Suprapubic skin (tissue), 4 donors: ENCODE measurements around the gene ING2. TPM values are rescaled to one million over a fixed set of nuclear protein-coding genes. Genes with fewer than 3 reads are reported as not detected.
"Not testable (repeated sequence)": the region's sequence is repeated elsewhere in the genome, so short reads cannot be mapped to it uniquely, and the experiment has no call there.

Source experiments
- DNase-seq, 2 donors: peaks; one replicate each; pipeline ENCODE4 v3.0.0-alpha.2; 2019; ENCODE audit warnings: low spot score in 2 of 2
- H3K27ac ChIP-seq: fragments of 200-600 bp; sonication (generic); one replicate; pipeline ENCODE4 v1.5.1; 2019
- H3K27me3 ChIP-seq: fragments of 200-600 bp; sonication (generic); one replicate; pipeline ENCODE4 v1.5.1; 2019
- H3K36me3 ChIP-seq: fragments of 200-600 bp; sonication (generic); one replicate; pipeline ENCODE4 v1.5.1; 2019
- H3K4me1 ChIP-seq: fragments of 200-600 bp; sonication (generic); one replicate; pipeline ENCODE4 v1.5.1; 2019
- H3K4me3 ChIP-seq: fragments of 200-600 bp; sonication (generic); one replicate; pipeline ENCODE4 v1.5.1; 2019; ENCODE audit warnings: mild to moderate bottlenecking
- H3K9me3 ChIP-seq: fragments of 200-600 bp; sonication (generic); one replicate; pipeline ENCODE4 v1.5.1; 2019
- EP300 ChIP-seq: sonication (generic); formaldehyde crosslinking; IDR thresholded peaks from one replicate; pipeline ENCODE4 v1.6.1; 2017; ENCODE audit warnings: antibody characterized with exemption
- POLR2A ChIP-seq, 2 donors: fragments of 450-650 bp; IDR thresholded peaks; one replicate each; pipeline ENCODE4 v1.6.1; 2017; ENCODE audit warnings: antibody characterized with exemption in 2 of 2, mild to moderate bottlenecking in 2 of 2, moderate library complexity in 2 of 2
- POLR2AphosphoS5 ChIP-seq, 3 donors: sonication (generic); formaldehyde crosslinking; IDR thresholded peaks; one replicate each; pipeline ENCODE4 v1.6.1; 2017; ENCODE audit warnings: antibody characterized with exemption in 3 of 3
- WGBS: methylation state at CpG from one replicate; pipeline ENCODE4 v1.1.5; 2018; 5-methylcytosine and 5-hydroxymethylcytosine counted together
- total RNA-seq, 4 donors: library from RNA; depleted of rRNA; stranded (reverse); fragments of >200 nt; gene quantifications; one replicate each; pipeline ENCODE4 v1.1.0, GENCODE V29; 2016
- TF ChIP-seq, protein P1 (sequence below), 2 donors: fragments of 200-600 bp in 1 of 2; fragments of 450-650 bp in 1 of 2; sonication (generic) in 1 of 2; IDR thresholded peaks; one replicate each; pipeline ENCODE4 v1.5.1; 2016 to 2019; ENCODE audit warnings: antibody characterized with exemption in 2 of 2, mild to moderate bottlenecking in 1 of 2, moderate library complexity in 1 of 2

The ING2 gene
- total RNA-seq, 4 donors from 2014 or later, result 9.9 to 21.2 (median 18.8) TPM

DNA sequence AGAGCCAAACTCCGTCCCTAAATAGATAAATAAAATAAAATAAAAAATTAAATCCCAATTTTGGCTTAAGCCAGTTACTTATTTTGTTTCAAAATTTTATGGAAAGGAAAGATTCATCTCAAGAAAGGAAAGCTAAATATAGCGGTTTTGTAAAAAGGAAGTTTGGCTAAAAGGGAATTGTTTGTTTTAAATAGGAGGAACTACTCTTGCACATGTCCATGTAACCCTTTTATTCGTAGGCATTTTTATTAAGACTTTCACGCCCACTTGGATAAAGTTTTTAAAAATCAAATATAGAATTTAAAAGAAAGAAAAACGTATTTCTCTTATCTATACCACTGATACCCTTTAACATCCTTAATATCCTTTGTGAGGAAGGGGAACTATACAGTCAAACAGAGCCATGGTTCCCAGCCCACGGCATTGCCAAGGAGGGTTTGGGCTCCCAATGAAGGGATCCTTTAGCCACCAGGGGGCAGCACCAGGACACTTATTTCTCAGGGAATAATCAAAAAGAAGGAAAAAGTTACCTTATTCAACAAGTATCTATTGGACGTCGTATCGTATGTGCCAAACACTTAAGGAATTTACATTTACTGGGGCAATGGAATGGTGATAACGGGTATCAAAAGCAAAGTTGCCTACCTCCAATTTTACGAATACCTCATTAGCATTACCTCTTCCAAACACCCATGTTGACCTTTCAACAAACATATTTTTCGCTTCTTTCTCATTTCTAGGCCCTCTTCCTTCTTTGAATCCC, 32.7 kb upstream of the ING2 start:
- 32% methylated on average over 12 of the region's 12 CpGs for WGBS
- H3K27me3 ChIP-seq, result no peaks in the 10 kb centered on the region
- TF ChIP-seq, protein P1, sequence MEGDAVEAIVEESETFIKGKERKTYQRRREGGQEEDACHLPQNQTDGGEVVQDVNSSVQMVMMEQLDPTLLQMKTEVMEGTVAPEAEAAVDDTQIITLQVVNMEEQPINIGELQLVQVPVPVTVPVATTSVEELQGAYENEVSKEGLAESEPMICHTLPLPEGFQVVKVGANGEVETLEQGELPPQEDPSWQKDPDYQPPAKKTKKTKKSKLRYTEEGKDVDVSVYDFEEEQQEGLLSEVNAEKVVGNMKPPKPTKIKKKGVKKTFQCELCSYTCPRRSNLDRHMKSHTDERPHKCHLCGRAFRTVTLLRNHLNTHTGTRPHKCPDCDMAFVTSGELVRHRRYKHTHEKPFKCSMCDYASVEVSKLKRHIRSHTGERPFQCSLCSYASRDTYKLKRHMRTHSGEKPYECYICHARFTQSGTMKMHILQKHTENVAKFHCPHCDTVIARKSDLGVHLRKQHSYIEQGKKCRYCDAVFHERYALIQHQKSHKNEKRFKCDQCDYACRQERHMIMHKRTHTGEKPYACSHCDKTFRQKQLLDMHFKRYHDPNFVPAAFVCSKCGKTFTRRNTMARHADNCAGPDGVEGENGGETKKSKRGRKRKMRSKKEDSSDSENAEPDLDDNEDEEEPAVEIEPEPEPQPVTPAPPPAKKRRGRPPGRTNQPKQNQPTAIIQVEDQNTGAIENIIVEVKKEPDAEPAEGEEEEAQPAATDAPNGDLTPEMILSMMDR (IDR thresholded peaks at IDR 0.05), result peak; percentile 72 to 75
- TF ChIP-seq POLR2A (IDR thresholded peaks at IDR 0.05), result no peak
- TF ChIP-seq POLR2AphosphoS5 (IDR thresholded peaks at IDR 0.05), result no peak
- TF ChIP-seq EP300, result no peak
- H3K4me3 ChIP-seq, result no peak overlapping the region
- DNase-seq, result peak; percentile 92 to 94
- no peaks in the 10 kb centered on the region for H3K36me3 ChIP-seq
- H3K4me1 ChIP-seq, result peaks cover 10% of the 10 kb centered on the region
- no peak overlapping the region for H3K27ac ChIP-seq
- H3K9me3 ChIP-seq, result no peaks in the 10 kb centered on the region

GRCh38 chr4:183478123-183478522, 26.7 kb upstream of the ING2 start:
- no peak overlapping the region for H3K27ac ChIP-seq
- H3K9me3 ChIP-seq, result no peaks in the 10 kb centered on the region
- H3K36me3 ChIP-seq, result no peaks in the 10 kb centered on the region
- H3K4me3 ChIP-seq, result no peak overlapping the region
- no peaks in the 10 kb centered on the region for H3K27me3 ChIP-seq
- no peak for DNase-seq
- TF ChIP-seq, protein P1 (IDR thresholded peaks at IDR 0.05), result no peak
- no peak for TF ChIP-seq POLR2AphosphoS5 (IDR thresholded peaks at IDR 0.05)
- no peak for TF ChIP-seq POLR2A (IDR thresholded peaks at IDR 0.05)
- TF ChIP-seq EP300, result no peak
- H3K4me1 ChIP-seq, result no peaks in the 10 kb centered on the region
- 45% methylated on average over 5 of the region's 5 CpGs for WGBS

DNA sequence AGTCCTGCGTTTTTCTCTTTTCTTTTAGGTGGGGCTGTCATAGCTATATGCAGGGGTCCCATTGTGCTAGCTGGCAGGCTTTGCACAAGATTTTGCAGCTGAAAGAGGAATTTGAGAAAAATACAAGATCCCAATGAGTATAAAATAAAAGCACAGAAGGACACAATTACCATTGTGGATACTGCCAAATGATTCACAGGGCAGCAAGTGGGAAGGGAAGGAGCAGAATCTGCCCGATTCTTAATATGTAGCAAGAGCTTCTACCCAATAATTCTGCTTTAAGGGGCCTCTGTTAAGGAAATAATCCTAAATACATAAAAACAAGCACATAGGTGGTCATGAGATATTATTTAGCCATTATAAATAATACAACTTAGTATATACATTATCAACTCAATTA, 25.9 kb upstream of the ING2 start:
- H3K27me3 ChIP-seq, result no peaks in the 10 kb centered on the region

DNA sequence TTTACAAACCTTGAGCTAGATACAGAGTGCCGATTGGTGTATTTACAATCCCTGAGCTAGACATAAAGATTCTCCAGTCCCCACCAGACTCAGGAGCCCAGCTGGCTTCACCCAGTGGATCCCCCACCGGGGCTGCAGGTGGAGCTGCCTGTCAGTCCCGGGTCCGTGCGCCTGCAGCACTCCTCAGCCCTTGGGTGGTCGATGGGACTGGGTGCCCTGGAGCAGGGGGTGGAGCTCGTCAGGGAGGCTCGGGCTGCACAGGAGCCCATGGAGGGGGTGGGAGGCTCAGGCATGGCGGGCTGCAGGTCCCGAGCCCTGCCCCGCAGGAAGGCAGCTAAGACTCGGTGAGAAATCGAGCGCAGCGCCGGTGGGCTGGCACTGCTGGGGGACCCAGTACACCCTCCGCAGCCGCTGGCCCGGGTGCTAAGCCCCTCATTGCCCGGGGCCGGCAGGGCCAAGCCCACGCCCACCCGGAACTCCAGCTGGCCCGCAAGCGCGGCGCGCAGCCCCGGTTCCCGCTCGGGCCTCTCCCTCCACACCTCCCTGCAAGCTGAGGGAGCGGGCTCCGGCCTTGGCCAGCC, 22.3 kb upstream of the ING2 start:
- H3K27me3 ChIP-seq, H3K36me3 ChIP-seq, H3K4me1 ChIP-seq, H3K9me3 ChIP-seq, H3K27ac ChIP-seq, H3K4me3 ChIP-seq, DNase-seq: not testable (repeated sequence)
- WGBS, result over 99% methylated on average over 26 of the region's 33 CpGs

More for the DNA sequence above, 25.9 kb upstream of the ING2 start:
- TF ChIP-seq, protein P1 (IDR thresholded peaks at IDR 0.05), result no peak
- TF ChIP-seq EP300 (no peak), POLR2AphosphoS5 (IDR thresholded peaks at IDR 0.05) (no peak), POLR2A (IDR thresholded peaks at IDR 0.05) (no peak)
- Histone ChIP-seq H3K4me1 (no peaks in the 10 kb centered on the region), H3K27ac (no peak overlapping the region), H3K36me3 (no peaks in the 10 kb centered on the region), H3K4me3 (no peak overlapping the region), H3K9me3 (no peaks in the 10 kb centered on the region)
- WGBS, result 65% methylated on average over 2 of the region's 2 CpGs
- no peak for DNase-seq

GRCh38 chr4:183483997-183484396, 20.9 kb upstream of the ING2 start:
- Histone ChIP-seq H3K4me3 (no peak overlapping the region), H3K36me3 (no peaks in the 10 kb centered on the region), H3K4me1 (no peaks in the 10 kb centered on the region), H3K27me3 (no peaks in the 10 kb centered on the region), H3K9me3 (no peaks in the 10 kb centered on the region), H3K27ac (no peak overlapping the region)
- TF ChIP-seq POLR2A (IDR thresholded peaks at IDR 0.05) (no peak), POLR2AphosphoS5 (IDR thresholded peaks at IDR 0.05) (no peak), EP300 (no peak)
- TF ChIP-seq, protein P1 (IDR thresholded peaks at IDR 0.05), result no peak
- 93% methylated on average over 7 of the region's 7 CpGs for WGBS
- DNase-seq, result no peak
